Measurements from ENCODE around the gene AK3. TPM values are rescaled to one million over a fixed set of nuclear protein-coding genes. Genes with fewer than 3 reads are reported as not detected.
A peak's percentile ranks its signal among the peaks of the same experiment; 100 is the strongest.

AK3 gene
- total and polyA plus RNA-seq, 8 donors = 26.1 to 108 (median 66.1) TPM

DNA sequence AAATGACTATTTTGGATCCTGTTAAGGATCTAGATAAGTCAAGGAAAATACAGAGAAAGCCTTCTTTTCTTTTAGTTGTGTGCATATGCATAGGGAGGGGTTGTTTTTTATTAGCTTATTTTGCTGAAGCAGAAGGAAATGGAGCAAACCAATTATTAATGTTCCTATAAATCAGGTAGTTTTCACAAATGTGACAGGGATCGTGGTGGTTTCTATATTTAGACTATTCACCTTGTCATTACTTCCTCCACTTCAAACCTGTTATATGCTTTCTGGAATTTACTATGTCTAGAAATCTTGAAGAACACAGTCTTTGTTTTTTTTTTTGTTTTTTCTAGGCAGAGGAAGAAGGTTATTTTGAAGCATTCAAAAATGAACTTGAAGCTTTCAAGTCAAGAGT is 39.5 kb downstream of the AK3 start:
- no peaks in the 10 kb centered on the region for H3K9me3 ChIP-seq
- no peak overlapping the region for H3K27ac ChIP-seq
- TF ChIP-seq POLR2A (IDR thresholded peaks at IDR 0.05) (no peak), EP300 (IDR thresholded peaks at IDR 0.05) (no peak), POLR2AphosphoS5 (IDR thresholded peaks at IDR 0.05) (no peak)
- TF ChIP-seq, protein P1, sequence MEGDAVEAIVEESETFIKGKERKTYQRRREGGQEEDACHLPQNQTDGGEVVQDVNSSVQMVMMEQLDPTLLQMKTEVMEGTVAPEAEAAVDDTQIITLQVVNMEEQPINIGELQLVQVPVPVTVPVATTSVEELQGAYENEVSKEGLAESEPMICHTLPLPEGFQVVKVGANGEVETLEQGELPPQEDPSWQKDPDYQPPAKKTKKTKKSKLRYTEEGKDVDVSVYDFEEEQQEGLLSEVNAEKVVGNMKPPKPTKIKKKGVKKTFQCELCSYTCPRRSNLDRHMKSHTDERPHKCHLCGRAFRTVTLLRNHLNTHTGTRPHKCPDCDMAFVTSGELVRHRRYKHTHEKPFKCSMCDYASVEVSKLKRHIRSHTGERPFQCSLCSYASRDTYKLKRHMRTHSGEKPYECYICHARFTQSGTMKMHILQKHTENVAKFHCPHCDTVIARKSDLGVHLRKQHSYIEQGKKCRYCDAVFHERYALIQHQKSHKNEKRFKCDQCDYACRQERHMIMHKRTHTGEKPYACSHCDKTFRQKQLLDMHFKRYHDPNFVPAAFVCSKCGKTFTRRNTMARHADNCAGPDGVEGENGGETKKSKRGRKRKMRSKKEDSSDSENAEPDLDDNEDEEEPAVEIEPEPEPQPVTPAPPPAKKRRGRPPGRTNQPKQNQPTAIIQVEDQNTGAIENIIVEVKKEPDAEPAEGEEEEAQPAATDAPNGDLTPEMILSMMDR (IDR thresholded peaks at IDR 0.05) = no peak
- H3K27me3 ChIP-seq = no peaks in the 10 kb centered on the region
- intact Hi-C loops (cut with DNase I; ENCODE audit: low total_unique reads) = no loop called here
- peaks cover 5 to 93% (median 87%) of the 10 kb centered on the region in 4 donors for H3K36me3 ChIP-seq
- 53 to 61% (median 58%) methylated on average over 1 of the region's 1 CpG for WGBS, 5 donors
- no peak for DNase-seq
- no peak overlapping the region for H3K4me3 ChIP-seq
- H3K4me1 ChIP-seq = peaks cover 0 to 22% (median 7%) of the 10 kb centered on the region in 4 donors

DNA sequence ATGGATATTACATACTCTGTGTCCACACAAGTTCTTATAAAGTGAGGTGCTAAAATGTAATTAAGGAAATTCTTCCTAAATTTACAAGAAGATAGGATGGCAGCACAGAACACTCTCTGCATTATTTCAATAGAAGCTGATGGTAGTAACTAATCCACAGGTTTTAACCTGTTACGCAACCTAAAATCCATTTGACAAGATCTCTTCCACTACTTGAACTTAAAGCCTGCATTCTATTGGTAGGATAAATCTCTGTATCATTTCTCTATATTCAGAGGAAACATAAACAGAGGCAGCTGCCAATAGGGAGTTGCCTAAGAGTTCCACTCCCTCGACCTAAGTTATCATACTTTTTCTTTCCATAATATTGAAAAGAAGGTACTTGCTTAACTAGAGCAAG is 40.1 kb downstream of the AK3 start:
- WGBS, 5 donors = 60 to 76% (median 69%) methylated on average over 2 of the region's 2 CpGs
- Histone ChIP-seq H3K4me3 (no peak overlapping the region), H3K36me3 (peaks cover 3 to 91% (median 85%) of the 10 kb centered on the region in 4 donors), H3K27me3 (no peaks in the 10 kb centered on the region), H3K27ac (no peak overlapping the region), H3K4me1 (peaks cover 0 to 28% (median 10%) of the 10 kb centered on the region in 4 donors), H3K9me3 (no peaks in the 10 kb centered on the region)
- TF ChIP-seq POLR2A (IDR thresholded peaks at IDR 0.05) (no peak), EP300 (IDR thresholded peaks at IDR 0.05) (no peak), POLR2AphosphoS5 (IDR thresholded peaks at IDR 0.05) (no peak)
- TF ChIP-seq, protein P1 (IDR thresholded peaks at IDR 0.05) = no peak
- DNase-seq = no peak
- intact Hi-C loops (cut with DNase I; ENCODE audit: low total_unique reads) = no loop called here

DNA sequence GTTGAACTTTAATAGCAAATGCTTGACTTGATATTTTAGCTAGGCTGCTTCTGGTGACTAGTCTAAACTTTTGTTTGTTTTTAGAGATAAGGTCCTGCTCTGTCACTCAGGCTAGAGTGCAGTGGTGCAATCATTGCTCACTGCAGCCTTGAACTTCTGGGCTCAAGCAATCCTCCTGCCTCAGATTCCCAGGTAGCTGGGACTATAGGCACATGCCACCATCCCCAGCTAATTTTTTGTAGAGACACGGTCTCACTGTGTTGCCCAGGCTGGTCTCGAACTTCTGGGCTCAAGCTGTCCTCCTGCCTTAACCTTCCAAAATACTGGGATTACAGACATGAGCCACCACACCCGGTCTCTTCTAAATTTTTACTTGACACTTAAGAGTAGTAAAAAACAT is 40.9 kb downstream of the AK3 start:
- intact Hi-C loops (cut with DNase I; ENCODE audit: low total_unique reads) = no loop called here
- peaks cover 0 to 91% (median 88%) of the 10 kb centered on the region in 4 donors for H3K36me3 ChIP-seq
- TF ChIP-seq EP300 (IDR thresholded peaks at IDR 0.05) (no peak), POLR2A (IDR thresholded peaks at IDR 0.05) (no peak), POLR2AphosphoS5 (IDR thresholded peaks at IDR 0.05) (no peak)
- TF ChIP-seq, protein P1 (IDR thresholded peaks at IDR 0.05) = no peak
- peaks cover 0 to 28% (median 14%) of the 10 kb centered on the region in 4 donors for H3K4me1 ChIP-seq
- 53 to 73% (median 64%) methylated on average over 3 of the region's 3 CpGs for WGBS, 5 donors
- H3K4me3 ChIP-seq = no peak overlapping the region
- H3K27ac ChIP-seq = no peak overlapping the region
- peak in 1 of 2 donors; percentile 9 for DNase-seq
- no peaks in the 10 kb centered on the region for H3K9me3 ChIP-seq
- H3K27me3 ChIP-seq = no peaks in the 10 kb centered on the region

DNA sequence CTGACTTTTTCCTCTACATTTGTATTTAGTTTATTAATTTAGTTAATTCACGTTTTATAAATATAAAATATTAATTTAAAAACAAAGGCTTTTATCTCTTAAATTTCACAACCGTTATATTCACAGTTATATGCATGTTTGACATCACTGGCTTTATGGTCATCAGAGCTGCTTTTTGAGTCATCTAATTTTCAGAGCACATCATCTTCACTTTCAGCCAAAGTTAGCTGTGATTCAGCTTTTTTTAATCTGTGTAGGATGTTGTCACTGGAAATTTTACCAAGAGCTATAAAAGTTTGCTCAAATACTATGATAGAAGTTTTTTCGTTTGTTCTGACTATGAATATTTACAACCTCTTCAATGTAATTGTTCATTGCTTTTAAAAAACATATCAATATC is 49.2 kb downstream of the AK3 start:
- DNase-seq = no peak
- no peak overlapping the region for H3K27ac ChIP-seq
- no peak overlapping the region for H3K4me3 ChIP-seq
- WGBS, 5 donors = 80 to 90% (median 86%) methylated on average over 3 of the region's 3 CpGs
- H3K36me3 ChIP-seq = peaks cover 0 to 72% (median 68%) of the 10 kb centered on the region in 4 donors
- H3K27me3 ChIP-seq = no peaks in the 10 kb centered on the region
- TF ChIP-seq POLR2AphosphoS5 (IDR thresholded peaks at IDR 0.05) (no peak), EP300 (IDR thresholded peaks at IDR 0.05) (no peak), POLR2A (IDR thresholded peaks at IDR 0.05) (no peak)
- TF ChIP-seq, protein P1 (IDR thresholded peaks at IDR 0.05) = no peak
- H3K4me1 ChIP-seq = peaks cover 7 to 50% (median 27%) of the 10 kb centered on the region in 4 donors
- intact Hi-C loops (cut with DNase I; ENCODE audit: low total_unique reads) = no loop called here
- H3K9me3 ChIP-seq = no peaks in the 10 kb centered on the region

Measured in stomach (tissue), 9 donors.